ENCODE measurements around the gene BDP1.
"Not testable (repeated sequence)": the region's sequence is repeated elsewhere in the genome, so short reads cannot be mapped to it uniquely, and the experiment has no call there.

DNA sequence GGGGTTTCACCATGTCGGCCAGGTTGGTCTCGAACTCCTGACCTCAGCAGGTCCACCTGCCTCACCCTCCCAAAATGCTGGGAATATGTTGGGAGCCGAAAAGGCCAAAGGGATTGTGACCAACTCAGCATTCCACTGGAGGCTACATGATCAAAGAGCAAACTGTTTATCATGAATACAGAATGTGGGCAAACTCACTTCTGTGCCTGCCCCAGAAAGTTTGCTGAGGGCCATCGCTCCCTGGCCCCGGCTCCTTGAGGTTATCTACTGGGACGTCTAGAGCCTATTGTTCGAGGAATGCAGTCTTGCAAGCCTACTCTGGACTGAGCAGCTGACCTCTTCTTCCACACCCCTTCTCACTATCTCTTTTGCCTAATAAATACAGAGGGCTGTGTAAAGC lies 116.4 kb downstream of the BDP1 start:
- TF ChIP-seq, protein P1, sequence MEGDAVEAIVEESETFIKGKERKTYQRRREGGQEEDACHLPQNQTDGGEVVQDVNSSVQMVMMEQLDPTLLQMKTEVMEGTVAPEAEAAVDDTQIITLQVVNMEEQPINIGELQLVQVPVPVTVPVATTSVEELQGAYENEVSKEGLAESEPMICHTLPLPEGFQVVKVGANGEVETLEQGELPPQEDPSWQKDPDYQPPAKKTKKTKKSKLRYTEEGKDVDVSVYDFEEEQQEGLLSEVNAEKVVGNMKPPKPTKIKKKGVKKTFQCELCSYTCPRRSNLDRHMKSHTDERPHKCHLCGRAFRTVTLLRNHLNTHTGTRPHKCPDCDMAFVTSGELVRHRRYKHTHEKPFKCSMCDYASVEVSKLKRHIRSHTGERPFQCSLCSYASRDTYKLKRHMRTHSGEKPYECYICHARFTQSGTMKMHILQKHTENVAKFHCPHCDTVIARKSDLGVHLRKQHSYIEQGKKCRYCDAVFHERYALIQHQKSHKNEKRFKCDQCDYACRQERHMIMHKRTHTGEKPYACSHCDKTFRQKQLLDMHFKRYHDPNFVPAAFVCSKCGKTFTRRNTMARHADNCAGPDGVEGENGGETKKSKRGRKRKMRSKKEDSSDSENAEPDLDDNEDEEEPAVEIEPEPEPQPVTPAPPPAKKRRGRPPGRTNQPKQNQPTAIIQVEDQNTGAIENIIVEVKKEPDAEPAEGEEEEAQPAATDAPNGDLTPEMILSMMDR (conservative IDR thresholded peaks at IDR 0.05; ENCODE audit: low read depth, low read length): not testable (repeated sequence)
- not testable (repeated sequence) for TF ChIP-seq EZH2 (IDR thresholded peaks at IDR 0.05; ENCODE audit: borderline replicate concordance, low read depth, low read length, poor library complexity, severe bottlenecking)
